BJ (cell line): ENCODE data around the gene KCTD3. TPM values are rescaled to one million over a fixed set of nuclear protein-coding genes. Genes with fewer than 3 reads are reported as not detected.

Experiments used
- CTCF ChIA-PET: fragments of 350-600 bp; formaldehyde crosslinking; extraction: SDS; loops from one replicate; lab custom pipeline; 2021; ENCODE audit warnings: antibody characterized with exemption, inconsistent platforms; lab: Yijun Ruan, JAX
- POLR2A ChIA-PET: fragments of 300-600 bp; sonication (Branson Sonifier 250); formaldehyde crosslinking; extraction: SDS; loops from one replicate; lab custom pipeline; 2021; ENCODE audit warnings: antibody characterized with exemption; lab: Charles Lee
- DNase-seq: peaks from one replicate; pipeline ENCODE4 v3.0.0-alpha.2; 2011; ENCODE audit warnings: low read depth
- H3K27me3 ChIP-seq: 2 replicates; pipeline ENCODE4 v1.6.0; 2011; ENCODE audit warnings: low read length; ENCODE audit not compliant: control insufficient read depth, insufficient read depth
- H3K36me3 ChIP-seq: 2 replicates; pipeline ENCODE4 v1.5.1; 2011; ENCODE audit warnings: low read length; ENCODE audit not compliant: control insufficient read depth, insufficient read depth
- H3K4me3 ChIP-seq: 2 replicates; pipeline ENCODE4 v1.5.1; 2011; ENCODE audit warnings: low read depth, mild to moderate bottlenecking, control low read depth, low read length
- CTCF ChIP-seq: IDR thresholded peaks from 2 replicates; pipeline ENCODE4 v1.5.1; 2011; ENCODE audit warnings: low read depth, mild to moderate bottlenecking, control low read depth, inconsistent platforms, low read length, moderate library complexity; ENCODE audit not compliant: insufficient read depth
- polyA plus RNA-seq: library from polyadenylated mRNA; depleted of rRNA; stranded (reverse); fragments of >200 nt; gene quantifications from 2 replicates; pipeline ENCODE4 v1.2.3, GENCODE V29; 2011

Gene KCTD3
- polyA plus RNA-seq, 1 experiment, result 31.7 TPM

GRCh38 chr1:215645861-215646260 lies 78.8 kb downstream of the KCTD3 start:
- POLR2A ChIA-PET, result no interaction called here
- H3K4me3 ChIP-seq, result no peak overlapping the region
- H3K27me3 ChIP-seq, result no peaks in the 10 kb centered on the region; the same call in 1 of the 2 replicates
- DNase-seq, result no peak
- CTCF ChIA-PET, result no interaction called here
- H3K36me3 ChIP-seq, result no peaks in the 10 kb centered on the region
- TF ChIP-seq CTCF, result no peak

- ChIA-PET CTCF (no interaction called here), POLR2A (no interaction called here)
- Histone ChIP-seq H3K27me3 (no peaks in the 10 kb centered on the region; the same call in 1 of the 2 replicates), H3K36me3 (no peaks in the 10 kb centered on the region), H3K4me3 (no peak overlapping the region)
- no peak for TF ChIP-seq CTCF
- no peak for DNase-seq
Observed at GRCh38 chr1:215647738-215648137, 80.6 kb downstream of the KCTD3 start.

- ChIA-PET POLR2A (no interaction called here), CTCF (no interaction called here)
- no peak for TF ChIP-seq CTCF
- Histone ChIP-seq H3K27me3 (no peaks in the 10 kb centered on the region; the same call in 1 of the 2 replicates), H3K4me3 (no peak overlapping the region), H3K36me3 (no peaks in the 10 kb centered on the region)
- DNase-seq, result no peak
Observed at GRCh38 chr1:215648957-215649356, 81.9 kb downstream of the KCTD3 start.

- POLR2A ChIA-PET, result no interaction called here
- H3K36me3 ChIP-seq, result no peaks in the 10 kb centered on the region
- no peak for DNase-seq
- no peak for TF ChIP-seq CTCF
- CTCF ChIA-PET, result no interaction called here
- no peaks in the 10 kb centered on the region; the same call in 1 of the 2 replicates for H3K27me3 ChIP-seq
- no peak overlapping the region for H3K4me3 ChIP-seq
Observed at GRCh38 chr1:215650446-215651149, 83.5 kb downstream of the KCTD3 start.

- no peak for TF ChIP-seq CTCF
- Histone ChIP-seq H3K36me3 (no peaks in the 10 kb centered on the region), H3K27me3 (no peaks in the 10 kb centered on the region; the same call in 1 of the 2 replicates), H3K4me3 (no peak overlapping the region)
- ChIA-PET POLR2A (no interaction called here), CTCF (no interaction called here)
- DNase-seq, result no peak
Observed at GRCh38 chr1:215651867-215652266, 84.8 kb downstream of the KCTD3 start.
